Trophoblast cell (in vitro differentiated cells and primary cell): ENCODE measurements around the gene PSMB9.

Experiments used
- DNase-seq, 2 donors: peaks; one replicate each; pipeline ENCODE4 v3.0.0-alpha.2; 2016
- H2AFZ ChIP-seq: 2 replicates; pipeline ENCODE4 v1.6.1; 2013; ENCODE audit warnings: low read length, moderate library complexity, mild to moderate bottlenecking; ENCODE audit not compliant: insufficient read depth, poor library complexity
- H2AK5ac ChIP-seq: 2 replicates; pipeline ENCODE4 v1.6.1; 2013; ENCODE audit warnings: mild to moderate bottlenecking, low read length
- H2BK120ac ChIP-seq: 2 replicates; pipeline ENCODE4 v1.6.1; 2013; ENCODE audit warnings: low read length, mild to moderate bottlenecking, moderate library complexity; ENCODE audit not compliant: insufficient read depth, poor library complexity
- H2BK12ac ChIP-seq: 2 replicates; pipeline ENCODE4 v1.6.1; 2013; ENCODE audit warnings: mild to moderate bottlenecking, low read length, moderate library complexity
- H2BK5ac ChIP-seq: 2 replicates; pipeline ENCODE4 v1.6.1; 2013; ENCODE audit warnings: low read length, low read depth, moderate library complexity, mild to moderate bottlenecking; ENCODE audit not compliant: poor library complexity
- H3K14ac ChIP-seq: 2 replicates; pipeline ENCODE4 v1.6.1; 2013; ENCODE audit warnings: mild to moderate bottlenecking, low read length
- H3K18ac ChIP-seq: 2 replicates; pipeline ENCODE4 v1.6.1; 2013; ENCODE audit warnings: mild to moderate bottlenecking, low read length
- H3K23ac ChIP-seq: 2 replicates; pipeline ENCODE4 v1.6.1; 2013; ENCODE audit warnings: low read length
- H3K27ac ChIP-seq: 2 replicates; pipeline ENCODE4 v1.5.1; 2013; ENCODE audit warnings: low read depth, mild to moderate bottlenecking, inconsistent platforms, low read length, moderate library complexity
- H3K27me3 ChIP-seq: 2 replicates; pipeline ENCODE4 v1.6.1; 2013; ENCODE audit warnings: inconsistent platforms, mild to moderate bottlenecking, low read length, moderate library complexity; ENCODE audit not compliant: insufficient read depth
- H3K36me3 ChIP-seq, 2 experiments: 1 replicate in 1 of 2; 2 replicates in 1 of 2; pipeline ENCODE4 v1.6.1; 2013; ENCODE audit warnings: low read length in 2 of 2, mild to moderate bottlenecking in 2 of 2, moderate library complexity in 1 of 2; ENCODE audit not compliant: insufficient read depth in 2 of 2, control insufficient read depth in 1 of 2
- H3K4ac ChIP-seq: 2 replicates; pipeline ENCODE4 v1.6.1; 2013; ENCODE audit warnings: low read depth, mild to moderate bottlenecking, low read length, moderate library complexity
- H3K4me1 ChIP-seq, 2 experiments: 1 replicate in 1 of 2; 2 replicates in 1 of 2; pipeline ENCODE4 v1.6.1; 2013; ENCODE audit warnings: low read length in 2 of 2, mild to moderate bottlenecking in 2 of 2, moderate library complexity in 1 of 2; ENCODE audit not compliant: insufficient read depth in 2 of 2, control insufficient read depth in 1 of 2
- H3K4me2 ChIP-seq: 2 replicates; pipeline ENCODE4 v1.6.1; 2013; ENCODE audit warnings: inconsistent platforms, mild to moderate bottlenecking, low read length, moderate library complexity
- H3K4me3 ChIP-seq: 2 replicates; pipeline ENCODE4 v1.5.1; 2013; ENCODE audit warnings: mild to moderate bottlenecking, low read depth, low read length, inconsistent platforms
- H3K79me1 ChIP-seq: one replicate; pipeline ENCODE4 v1.6.1; 2013; ENCODE audit warnings: low read length
- H3K79me2 ChIP-seq: 2 replicates; pipeline ENCODE4 v1.6.1; 2013; ENCODE audit warnings: low read length, mild to moderate bottlenecking; ENCODE audit not compliant: control insufficient read depth, insufficient read depth, poor library complexity
- H3K9ac ChIP-seq: 2 replicates; pipeline ENCODE4 v1.6.1; 2013; ENCODE audit warnings: mild to moderate bottlenecking, low read length
- H3K9me3 ChIP-seq: 2 replicates; pipeline ENCODE4 v1.6.1; 2013; ENCODE audit warnings: low read depth, mild to moderate bottlenecking, control low read depth, inconsistent platforms, low read length; ENCODE audit not compliant: insufficient read depth
- H4K12ac ChIP-seq: 2 replicates; pipeline ENCODE4 v1.6.1; 2013; ENCODE audit warnings: low read depth, mild to moderate bottlenecking, low read length, moderate library complexity
- H4K8ac ChIP-seq: 2 replicates; pipeline ENCODE4 v1.6.1; 2013; ENCODE audit warnings: low read depth, mild to moderate bottlenecking, low read length, moderate library complexity
- H4K91ac ChIP-seq: one replicate; pipeline ENCODE4 v1.6.1; 2013; ENCODE audit warnings: low read depth, mild to moderate bottlenecking, low read length, moderate library complexity
- WGBS: extraction: QIAGEN DNeasy Blood & Tissue Kit; methylation state at CpG from one replicate; pipeline ENCODE4 v1.1.7; 2013; ENCODE audit warnings: missing lambda C conversion rate; ENCODE audit not compliant: insufficient read length, insufficient coverage; ENCODE audit errors: extremely low coverage; 5-methylcytosine and 5-hydroxymethylcytosine counted together

Gene PSMB9

DNA sequence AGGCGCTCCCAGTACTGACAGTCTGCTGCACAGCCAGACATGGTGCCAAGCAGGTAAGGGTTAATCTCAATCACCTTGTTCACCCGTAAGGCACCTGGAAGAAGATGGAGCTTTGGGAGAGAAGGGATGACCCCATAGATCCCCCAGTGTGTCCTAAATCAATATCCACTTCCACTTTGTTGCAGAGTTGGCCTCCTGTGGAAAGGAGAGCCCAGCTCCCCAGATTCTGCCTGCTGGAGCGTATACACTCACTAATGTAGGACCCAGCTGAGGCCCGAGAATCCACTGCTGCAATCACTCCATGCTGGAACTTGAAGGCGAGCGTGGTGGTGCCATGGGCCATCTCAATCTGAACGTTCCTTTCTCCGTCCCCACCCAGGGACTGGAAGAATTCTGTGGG lies 11.3 kb upstream of the PSMB9 start:
- Histone ChIP-seq H3K79me2 (no peaks in the 10 kb centered on the region), H2BK120ac (no peak overlapping the region), H3K4me3 (no peak overlapping the region), H3K9ac (no peak overlapping the region), H3K27me3 (peaks cover 26% of the 10 kb centered on the region), H3K14ac (no peak overlapping the region), H3K4me2 (no peak overlapping the region), H3K23ac (no peak overlapping the region), H3K9me3 (peaks cover 5% of the 10 kb centered on the region), H3K27ac (no peak overlapping the region), H3K18ac (no peak overlapping the region), H4K91ac (no peak overlapping the region), H2BK5ac (no peak overlapping the region), H4K8ac (no peak overlapping the region), H3K4me1 (peaks cover 7 to 12% of the 10 kb centered on the region in 2 experiments), H3K4ac (no peak overlapping the region), H4K12ac (no peak overlapping the region), H2BK12ac (no peak overlapping the region), H3K79me1 (no peaks in the 10 kb centered on the region), H3K36me3 (no peaks in the 10 kb centered on the region), H2AK5ac (no peak overlapping the region), H2AFZ (no peak overlapping the region)
- WGBS = no CpG with 5 or more reads among the region's 8 CpGs
- DNase-seq = peak; percentile 80 to 87

- Histone ChIP-seq H3K4me3 (no peak overlapping the region), H3K9me3 (peaks cover 5% of the 10 kb centered on the region), H2BK120ac (no peak overlapping the region), H2BK5ac (no peak overlapping the region), H3K14ac (no peak overlapping the region), H4K8ac (no peak overlapping the region), H4K91ac (no peak overlapping the region), H3K27ac (no peak overlapping the region), H2BK12ac (no peak overlapping the region), H3K79me2 (no peaks in the 10 kb centered on the region), H3K4me1 (peaks cover 2 to 8% of the 10 kb centered on the region in 2 experiments), H3K36me3 (no peaks in the 10 kb centered on the region), H3K4me2 (peak overlapping the region; percentile 62), H4K12ac (no peak overlapping the region), H2AK5ac (no peak overlapping the region), H3K79me1 (no peaks in the 10 kb centered on the region), H2AFZ (no peak overlapping the region), H3K4ac (no peak overlapping the region), H3K18ac (no peak overlapping the region), H3K9ac (no peak overlapping the region), H3K23ac (no peak overlapping the region), H3K27me3 (peaks cover 26% of the 10 kb centered on the region)
- no CpG with 5 or more reads among the region's 28 CpGs for WGBS
- DNase-seq = peak in 1 of 2 donors; percentile 43
Measured at GRCh38 chr6:32843331-32843978, 10.5 kb upstream of the PSMB9 start.

GRCh38 chr6:32843979-32844838 lies 9.8 kb upstream of the PSMB9 start, which contains the start of gene PSMB8:
TSS of gene PSMB8 (minus strand) at chr6:32844047. CDS start at chr6:32843996, 51 bp downstream.
- no peak within 1 kb of the TSS for H2BK5ac ChIP-seq
- H3K23ac ChIP-seq = no peak within 1 kb of the TSS
- H3K4me2 ChIP-seq = peak within 1 kb of the TSS; percentile 62
- peak; percentile 96 to 98 for DNase-seq
- peak within 1 kb of the TSS; percentile 29 for H3K4me3 ChIP-seq
- H2BK12ac ChIP-seq = no peak within 1 kb of the TSS
- no peak within 1 kb of the TSS for H3K18ac ChIP-seq
- H4K8ac ChIP-seq = peak within 1 kb of the TSS; percentile 42
- peaks cover 2 to 8% of the 10 kb centered on the region in 2 experiments for H3K4me1 ChIP-seq
- no peak within 1 kb of the TSS for H4K91ac ChIP-seq
- H2AK5ac ChIP-seq = no peak within 1 kb of the TSS
- H3K36me3 ChIP-seq = no peaks in the 10 kb centered on the region
- H2BK120ac ChIP-seq = no peak within 1 kb of the TSS
- H3K27me3 ChIP-seq = peaks cover 26% of the 10 kb centered on the region
- no peak within 1 kb of the TSS for H3K27ac ChIP-seq
- no peak within 1 kb of the TSS for H3K4ac ChIP-seq
- H2AFZ ChIP-seq = no peak within 1 kb of the TSS
- no peak within 1 kb of the TSS for H4K12ac ChIP-seq
- no peak within 1 kb of the TSS for H3K14ac ChIP-seq
- H3K9ac ChIP-seq = no peak within 1 kb of the TSS
- no peaks in the 10 kb centered on the region for H3K79me1 ChIP-seq
- no peaks in the 10 kb centered on the region for H3K79me2 ChIP-seq
- H3K9me3 ChIP-seq = peaks cover 5% of the 10 kb centered on the region
- no CpG with 5 or more reads among the region's 40 CpGs for WGBS

DNA sequence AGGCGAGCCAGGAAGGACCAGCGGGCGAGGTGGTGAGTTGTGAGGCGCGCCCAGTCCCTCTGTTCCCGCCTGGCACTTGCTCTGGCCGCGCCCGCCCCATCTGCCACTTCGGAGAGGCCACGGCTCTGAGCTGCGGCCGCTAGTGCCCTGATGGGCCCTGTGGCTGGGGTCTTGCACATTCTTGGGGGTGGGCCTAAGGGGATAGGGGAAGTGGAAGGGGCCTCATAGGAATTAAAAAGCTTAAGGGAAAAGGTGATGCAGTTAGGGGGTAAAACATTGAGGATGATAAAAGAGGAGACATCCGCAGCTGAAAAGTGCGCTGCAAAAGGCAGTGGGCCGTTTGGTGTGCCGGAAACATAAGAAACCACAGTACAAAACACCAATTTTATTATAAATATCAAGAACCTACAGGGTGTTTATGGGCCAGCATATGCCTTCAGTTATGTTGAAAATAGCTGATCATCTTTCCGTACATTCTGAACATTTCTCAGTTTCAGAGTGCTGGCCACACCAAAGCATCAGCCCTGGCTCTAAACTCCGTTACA lies 9.1 kb upstream of the PSMB9 start:
- H2BK120ac ChIP-seq = no peak overlapping the region
- DNase-seq = no peak

More for the DNA sequence above, 9.1 kb upstream of the PSMB9 start:
- Histone ChIP-seq H4K91ac (no peak overlapping the region), H3K23ac (no peak overlapping the region), H2BK12ac (no peak overlapping the region), H3K18ac (no peak overlapping the region), H3K79me1 (no peaks in the 10 kb centered on the region), H3K9ac (no peak overlapping the region), H3K14ac (no peak overlapping the region), H2BK5ac (no peak overlapping the region), H3K4me1 (peaks cover 2 to 8% of the 10 kb centered on the region in 2 experiments), H2AFZ (no peak overlapping the region), H4K8ac (peak overlapping the region; percentile 42), H3K4me3 (no peak overlapping the region), H3K4ac (no peak overlapping the region), H3K79me2 (no peaks in the 10 kb centered on the region), H2AK5ac (no peak overlapping the region), H3K9me3 (peaks cover 5% of the 10 kb centered on the region), H3K4me2 (peak overlapping the region; percentile 62), H4K12ac (no peak overlapping the region), H3K27me3 (peaks cover 26% of the 10 kb centered on the region), H3K36me3 (no peaks in the 10 kb centered on the region), H3K27ac (no peak overlapping the region)
- no CpG with 5 or more reads among the region's 19 CpGs for WGBS
